NCI-H1092 treated with DMSO at 0.1 percent for 48 hours (cell line): ENCODE measurements around the gene CDH26.
"Not testable (repeated sequence)": the region's sequence is repeated elsewhere in the genome, so short reads cannot be mapped to it uniquely, and the experiment has no call there.

Experiments used
- DNase-seq: peaks from one replicate; lab custom pipeline; 2025; lab: John Stamatoyannopoulos, UW

CDH26 gene

GRCh38 chr20:60013296-60014139 lies 55.3 kb downstream of the CDH26 start:
- DNase-seq: no peak

GRCh38 chr20:60016406-60016805 lies 58.2 kb downstream of the CDH26 start:
- no peak for DNase-seq

- no peak for DNase-seq
Observed at GRCh38 chr20:60020251-60020650, 62.0 kb downstream of the CDH26 start.

GRCh38 chr20:60021104-60021503 lies 62.9 kb downstream of the CDH26 start:
- no peak for DNase-seq

GRCh38 chr20:60022849-60023248 lies 64.6 kb downstream of the CDH26 start:
- DNase-seq: no peak

- no peak for DNase-seq
Observed at GRCh38 chr20:60024245-60024644, 66.0 kb downstream of the CDH26 start.

- DNase-seq: no peak
Observed at GRCh38 chr20:60024801-60025200, 66.6 kb downstream of the CDH26 start.

GRCh38 chr20:60026010-60026409 lies 67.8 kb downstream of the CDH26 start:
- DNase-seq: no peak

- no peak for DNase-seq
Observed at GRCh38 chr20:60030471-60030870, 72.2 kb downstream of the CDH26 start.

GRCh38 chr20:60031107-60031506 lies 72.9 kb downstream of the CDH26 start:
- no peak for DNase-seq

- DNase-seq: no peak
Observed at GRCh38 chr20:60034231-60035110, 76.2 kb downstream of the CDH26 start.

GRCh38 chr20:60035486-60035885 lies 77.3 kb downstream of the CDH26 start:
- no peak for DNase-seq

GRCh38 chr20:60036346-60036745 lies 78.1 kb downstream of the CDH26 start:
- no peak for DNase-seq

GRCh38 chr20:60036746-60037499 lies 78.7 kb downstream of the CDH26 start:
- no peak for DNase-seq

GRCh38 chr20:60038400-60039008 lies 80.3 kb downstream of the CDH26 start:
- no peak for DNase-seq

- no peak for DNase-seq
Observed at GRCh38 chr20:60039526-60039925, 81.3 kb downstream of the CDH26 start.

- DNase-seq: no peak
Observed at GRCh38 chr20:60040471-60041162, 82.4 kb downstream of the CDH26 start.

- DNase-seq: not testable (repeated sequence)
Observed at GRCh38 chr20:60041436-60042165, 83.4 kb downstream of the CDH26 start.

GRCh38 chr20:60043435-60043834 lies 85.2 kb downstream of the CDH26 start:
- no peak for DNase-seq

GRCh38 chr20:60046011-60046413 lies 87.8 kb downstream of the CDH26 start:
- no peak for DNase-seq

- no peak for DNase-seq
Observed at GRCh38 chr20:60046436-60046835, 88.2 kb downstream of the CDH26 start.
